ENCODE measurements around the gene PISD.

DNA sequence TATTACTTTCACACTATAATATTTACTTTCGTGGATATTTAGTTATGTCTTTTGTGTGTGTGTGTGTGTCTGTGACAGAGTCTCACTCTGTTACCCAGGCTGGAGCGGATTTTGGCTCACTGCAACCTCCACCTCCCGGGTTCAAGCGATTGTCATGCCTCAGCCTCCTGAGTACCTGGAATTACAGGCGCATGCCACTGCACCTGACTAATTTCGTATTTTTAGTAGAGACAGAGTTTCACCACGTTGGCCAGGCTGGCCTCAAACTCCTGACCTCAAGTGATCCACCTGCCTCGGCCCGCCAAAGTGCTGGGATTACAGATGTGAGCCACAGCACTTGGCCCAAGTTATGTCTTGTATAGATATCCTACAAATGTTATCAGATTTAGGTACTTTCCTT lies 9.9 kb downstream of the PISD start:
- no peak for TF ChIP-seq EZH2phosphoT487 (IDR thresholded peaks at IDR 0.05; ENCODE audit: borderline replicate concordance, low read depth, low read length)
- TF ChIP-seq, protein P1, sequence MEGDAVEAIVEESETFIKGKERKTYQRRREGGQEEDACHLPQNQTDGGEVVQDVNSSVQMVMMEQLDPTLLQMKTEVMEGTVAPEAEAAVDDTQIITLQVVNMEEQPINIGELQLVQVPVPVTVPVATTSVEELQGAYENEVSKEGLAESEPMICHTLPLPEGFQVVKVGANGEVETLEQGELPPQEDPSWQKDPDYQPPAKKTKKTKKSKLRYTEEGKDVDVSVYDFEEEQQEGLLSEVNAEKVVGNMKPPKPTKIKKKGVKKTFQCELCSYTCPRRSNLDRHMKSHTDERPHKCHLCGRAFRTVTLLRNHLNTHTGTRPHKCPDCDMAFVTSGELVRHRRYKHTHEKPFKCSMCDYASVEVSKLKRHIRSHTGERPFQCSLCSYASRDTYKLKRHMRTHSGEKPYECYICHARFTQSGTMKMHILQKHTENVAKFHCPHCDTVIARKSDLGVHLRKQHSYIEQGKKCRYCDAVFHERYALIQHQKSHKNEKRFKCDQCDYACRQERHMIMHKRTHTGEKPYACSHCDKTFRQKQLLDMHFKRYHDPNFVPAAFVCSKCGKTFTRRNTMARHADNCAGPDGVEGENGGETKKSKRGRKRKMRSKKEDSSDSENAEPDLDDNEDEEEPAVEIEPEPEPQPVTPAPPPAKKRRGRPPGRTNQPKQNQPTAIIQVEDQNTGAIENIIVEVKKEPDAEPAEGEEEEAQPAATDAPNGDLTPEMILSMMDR (conservative IDR thresholded peaks at IDR 0.05; ENCODE audit: low read length), result no peak
